ENCODE measurements around the gene ZNF790. TPM values are rescaled to one million over a fixed set of nuclear protein-coding genes. Genes with fewer than 3 reads are reported as not detected.
"Not testable (repeated sequence)": the region's sequence is repeated elsewhere in the genome, so short reads cannot be mapped to it uniquely, and the experiment has no call there.

ZNF790 gene
- 6.7 and 10.1 TPM in 2 replicates for total RNA-seq

DNA sequence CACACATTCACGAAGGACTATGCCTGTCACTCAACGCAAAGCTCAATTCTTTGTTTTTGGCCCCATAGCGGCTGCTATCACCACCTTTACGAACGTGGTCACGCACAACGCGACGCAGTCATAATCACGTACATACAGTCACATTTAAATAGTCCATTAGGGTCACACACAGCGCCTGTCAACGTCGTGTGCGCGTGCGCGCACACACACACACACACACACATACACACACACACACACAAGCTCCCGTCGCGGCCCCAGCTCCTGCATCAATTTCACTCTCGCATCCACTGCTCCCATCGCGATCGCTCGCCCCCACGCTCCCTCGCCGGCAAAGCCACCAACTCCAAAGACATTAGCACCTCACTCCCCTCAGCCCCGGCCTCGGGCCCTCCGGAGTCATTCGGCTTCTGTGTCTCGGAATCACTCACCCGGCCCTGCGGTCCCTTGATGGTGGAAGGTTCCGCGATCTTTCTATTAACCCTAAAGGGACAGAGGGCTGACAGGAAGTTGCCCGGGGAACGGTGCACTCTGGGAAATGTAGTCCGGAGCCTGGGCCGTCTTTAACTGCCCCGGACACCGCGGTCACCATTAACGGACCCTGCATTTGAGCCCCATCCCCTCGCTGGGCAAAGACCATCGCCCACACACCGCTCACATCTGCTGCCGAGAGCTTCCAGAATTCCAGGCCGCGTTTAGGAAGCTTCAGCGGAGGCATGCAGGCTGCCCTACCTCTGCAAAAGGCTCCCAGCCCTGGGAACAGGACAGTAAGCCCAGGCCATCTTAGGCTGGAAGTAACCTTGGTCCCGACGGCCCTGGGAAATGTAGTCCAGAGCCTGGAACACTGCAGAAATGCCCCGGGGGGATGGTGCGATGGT lies at the start of gene ZNF790:
ZNF790 (minus strand) TSS at position 482 of the 878 bp plus-strand sequence. CDS start 12,768 bp downstream, outside the sequence.
- DNase-seq (ENCODE audit: low read depth, low spot score) = peak; percentile 77

DNA sequence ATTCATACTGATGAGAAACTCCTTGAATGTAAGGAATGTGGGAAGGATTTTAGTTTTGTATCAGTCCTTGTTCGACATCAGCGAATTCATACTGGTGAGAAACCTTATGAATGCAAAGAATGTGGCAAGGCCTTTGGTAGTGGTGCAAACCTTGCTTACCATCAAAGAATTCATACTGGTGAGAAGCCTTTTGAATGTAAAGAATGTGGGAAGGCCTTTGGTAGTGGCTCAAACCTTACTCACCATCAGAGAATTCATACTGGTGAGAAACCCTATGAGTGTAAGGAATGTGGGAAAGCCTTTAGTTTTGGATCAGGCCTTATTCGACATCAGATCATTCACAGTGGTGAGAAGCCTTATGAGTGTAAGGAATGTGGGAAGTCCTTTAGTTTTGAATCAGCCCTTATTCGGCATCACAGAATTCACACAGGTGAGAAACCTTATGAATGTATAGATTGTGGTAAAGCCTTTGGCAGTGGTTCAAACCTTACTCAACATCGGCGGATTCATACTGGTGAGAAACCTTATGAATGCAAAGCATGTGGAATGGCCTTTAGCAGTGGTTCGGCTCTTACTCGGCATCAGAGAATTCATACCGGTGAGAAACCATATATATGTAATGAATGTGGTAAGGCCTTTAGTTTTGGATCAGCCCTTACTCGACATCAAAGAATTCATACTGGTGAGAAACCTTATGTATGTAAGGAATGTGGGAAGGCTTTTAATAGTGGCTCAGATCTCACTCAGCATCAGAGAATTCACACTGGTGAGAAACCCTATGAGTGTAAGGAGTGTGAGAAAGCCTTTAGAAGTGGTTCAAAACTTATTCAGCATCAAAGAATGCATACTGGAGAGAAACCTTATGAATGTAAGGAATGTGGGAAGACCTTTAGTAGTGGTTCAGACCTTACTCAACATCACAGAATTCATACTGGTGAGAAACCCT lies 39.1 kb upstream of the ZNF790 start:
- DNase-seq (ENCODE audit: low read depth, low spot score) = no peak

DNA sequence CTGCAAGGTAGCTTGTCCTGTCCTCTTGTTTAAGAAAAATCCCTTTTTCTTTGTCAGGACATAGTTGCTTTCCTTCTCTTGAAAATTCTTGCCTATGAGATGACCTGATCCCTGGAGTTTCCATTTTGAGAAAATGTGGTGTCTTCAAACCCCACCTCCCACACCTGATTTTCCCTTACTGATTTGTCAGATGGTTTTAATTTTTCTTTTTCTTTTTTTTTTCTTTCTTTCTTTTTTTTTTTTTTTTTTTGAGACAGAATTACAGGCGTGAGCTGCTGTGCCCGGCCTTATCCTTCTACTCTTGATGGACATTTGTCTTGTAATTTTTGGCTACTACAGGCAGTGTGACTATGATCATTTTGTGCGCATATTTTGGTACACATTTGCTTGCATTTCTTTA lies 13.7 kb upstream of the ZNF790 start:
- DNase-seq (ENCODE audit: low read depth, low spot score) = no peak

DNA sequence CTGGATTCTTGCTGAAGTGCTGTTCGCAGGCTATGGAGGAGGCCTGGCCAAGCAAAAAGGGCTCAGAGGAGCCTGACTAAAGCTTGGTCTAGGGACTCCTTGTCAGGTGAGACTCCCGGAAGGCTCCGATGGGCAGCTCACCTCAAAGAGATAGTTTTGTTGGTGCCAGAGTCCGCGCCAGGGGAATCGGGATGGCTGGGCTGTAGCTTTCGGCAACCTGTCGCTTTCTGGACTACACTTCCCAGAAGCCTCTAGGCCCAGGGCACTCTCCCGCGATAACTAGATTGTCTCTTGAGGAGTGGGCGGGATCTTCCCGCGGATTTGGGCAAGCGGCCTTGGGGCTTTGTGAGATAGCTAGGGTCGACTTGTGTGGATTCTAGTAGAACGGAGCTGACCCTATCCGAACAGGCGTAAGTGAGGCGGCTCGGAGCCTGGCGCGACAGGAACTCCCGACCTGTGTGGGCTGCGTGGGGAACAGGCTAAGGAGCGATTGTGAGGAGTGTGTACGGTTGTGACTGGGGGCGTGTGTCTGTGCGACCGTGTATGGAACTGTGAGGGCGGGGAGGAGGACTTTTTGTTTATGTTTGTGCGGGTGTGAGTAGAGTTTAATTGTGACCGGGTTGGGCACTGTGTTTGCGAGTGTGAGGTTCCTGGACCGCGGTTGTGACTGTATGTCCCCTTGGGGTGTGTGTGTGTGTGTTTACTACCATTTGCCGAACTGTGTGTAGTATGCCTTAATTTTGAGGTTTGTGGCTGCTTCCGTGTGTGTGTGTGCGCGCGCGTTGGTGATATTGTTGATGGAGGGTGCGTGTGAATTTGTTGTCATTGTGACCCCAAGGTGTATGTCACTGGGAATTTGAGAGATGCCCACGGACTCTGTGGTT lies 12.6 kb upstream of the ZNF790 start, which contains the start of gene ZNF345:
ZNF345 (plus strand) TSS at position 318 of the 884 bp plus-strand sequence. CDS start 25,955 bp downstream, outside the sequence.
- DNase-seq (ENCODE audit: low read depth, low spot score) = peak; percentile 88

DNA sequence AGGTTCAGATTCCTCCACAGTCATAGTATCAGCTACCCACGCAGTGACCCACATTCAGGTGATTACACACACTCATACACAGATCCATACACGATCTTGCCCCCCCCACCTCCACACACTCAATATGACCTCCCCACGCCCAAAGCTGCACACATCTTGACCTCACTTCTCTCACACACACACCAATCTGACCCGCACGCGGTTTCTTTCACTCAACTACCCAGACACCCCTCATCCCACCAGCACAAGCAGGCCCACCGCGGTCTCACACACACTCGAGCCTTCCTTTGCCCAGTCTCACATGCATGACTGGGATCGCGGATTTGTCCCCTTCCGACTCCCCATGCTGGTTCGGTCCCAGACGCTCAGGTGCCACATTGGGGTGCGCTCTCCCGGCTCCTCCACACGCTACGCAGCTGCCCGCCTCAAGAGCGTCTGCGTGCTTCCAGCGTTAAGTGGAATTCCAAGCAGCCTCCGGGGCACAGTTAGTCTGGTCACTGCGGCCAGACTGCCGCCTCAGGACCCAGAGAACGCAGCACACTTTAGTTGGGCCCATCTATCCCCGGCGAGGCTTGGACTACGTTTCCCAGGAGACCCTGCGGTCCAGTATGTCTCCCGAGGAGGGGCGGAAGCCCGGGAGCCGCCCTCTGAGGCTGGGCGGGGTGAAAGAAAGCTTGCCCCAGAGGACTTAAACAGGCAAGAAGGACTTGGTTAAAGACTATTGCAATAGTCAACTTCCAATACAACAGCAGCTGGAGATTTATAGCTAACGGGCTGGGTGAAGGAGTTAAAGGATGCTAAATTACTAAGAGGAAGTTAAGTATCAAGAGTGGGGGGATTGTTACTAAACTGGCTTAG lies 11.7 kb upstream of the ZNF790 start:
- DNase-seq (ENCODE audit: low read depth, low spot score) = peak; percentile 83

DNA sequence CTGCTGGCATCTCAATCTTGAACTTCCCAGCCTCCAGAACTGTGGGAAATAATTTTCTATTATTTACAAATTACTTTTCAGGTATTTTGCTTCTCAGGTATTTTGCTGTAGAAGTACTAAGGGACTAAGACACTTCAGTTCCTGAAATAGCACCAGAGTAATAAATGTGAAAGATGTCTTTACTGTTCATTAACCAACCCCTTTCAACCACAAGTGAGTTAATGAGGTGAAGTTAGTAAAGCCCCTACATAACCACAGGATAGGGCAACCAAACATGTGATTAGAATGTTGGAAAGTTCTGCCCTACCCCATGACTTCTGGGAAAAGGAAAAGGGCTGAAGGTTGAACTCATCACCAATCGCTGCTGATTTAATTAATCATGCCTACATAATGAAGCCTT lies 9.8 kb upstream of the ZNF790 start:
- DNase-seq (ENCODE audit: low read depth, low spot score) = no peak

DNA sequence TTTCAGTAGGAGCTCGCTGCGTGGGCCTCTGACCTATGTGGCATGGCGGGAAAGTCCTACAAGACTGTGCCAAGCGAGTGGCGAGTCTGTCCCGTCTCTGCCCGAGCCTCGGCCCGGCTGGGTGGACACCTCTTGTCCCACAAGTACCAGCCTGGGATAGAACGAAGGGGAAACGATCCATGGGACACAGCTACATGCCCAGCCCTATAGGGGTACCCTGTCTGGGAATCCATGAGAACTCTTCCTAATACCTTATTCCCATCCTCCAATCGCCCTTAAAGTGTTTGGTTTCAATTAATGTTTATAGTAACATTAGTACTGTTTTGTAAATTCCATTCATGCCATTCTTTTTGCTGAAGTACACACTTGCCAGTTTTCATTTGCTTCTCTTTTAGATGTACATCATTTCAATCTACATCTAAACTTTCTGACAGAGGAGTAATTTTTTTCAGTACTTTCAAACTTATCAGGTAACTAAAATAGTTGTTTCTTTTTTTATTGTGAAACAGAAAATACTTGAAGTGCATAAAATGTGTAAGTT lies 667 bp upstream of the ZNF790 start:
- DNase-seq (ENCODE audit: low read depth, low spot score) = no peak

DNA sequence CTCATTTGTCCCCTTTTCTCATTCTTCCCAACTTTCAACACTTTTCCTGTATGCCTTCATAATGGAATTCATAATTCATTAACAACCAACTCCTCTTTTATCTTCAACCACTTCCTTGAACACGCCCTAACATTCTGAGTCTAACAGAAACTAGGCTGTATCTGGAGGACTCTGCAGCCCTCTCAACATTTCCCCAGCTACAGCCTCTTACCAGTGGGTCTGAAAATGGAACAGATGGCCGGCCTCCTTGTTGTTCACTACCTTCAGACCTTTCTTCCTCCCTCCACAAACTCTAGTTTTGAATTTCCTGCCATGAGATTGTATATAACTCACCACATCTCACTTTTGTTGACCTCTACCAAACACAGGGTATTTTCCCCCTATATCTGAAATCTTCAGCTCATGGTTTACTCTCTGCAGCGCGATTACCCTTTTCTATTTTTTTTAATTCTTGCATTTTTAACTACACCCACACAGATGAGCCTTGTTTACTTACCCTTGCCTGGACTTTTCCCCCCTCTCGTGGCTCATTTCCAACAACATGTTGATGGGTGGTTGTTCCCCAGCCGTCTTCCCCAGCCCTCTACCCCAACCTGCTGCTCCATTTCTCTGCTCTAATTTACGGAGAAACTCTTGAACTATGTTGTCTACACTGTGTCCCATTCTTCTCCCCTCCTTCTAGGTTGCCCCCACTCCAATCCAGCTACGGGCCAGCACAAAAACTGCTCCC lies 846 bp downstream of the ZNF790 start:
- no peak for DNase-seq (ENCODE audit: low read depth, low spot score)

DNA sequence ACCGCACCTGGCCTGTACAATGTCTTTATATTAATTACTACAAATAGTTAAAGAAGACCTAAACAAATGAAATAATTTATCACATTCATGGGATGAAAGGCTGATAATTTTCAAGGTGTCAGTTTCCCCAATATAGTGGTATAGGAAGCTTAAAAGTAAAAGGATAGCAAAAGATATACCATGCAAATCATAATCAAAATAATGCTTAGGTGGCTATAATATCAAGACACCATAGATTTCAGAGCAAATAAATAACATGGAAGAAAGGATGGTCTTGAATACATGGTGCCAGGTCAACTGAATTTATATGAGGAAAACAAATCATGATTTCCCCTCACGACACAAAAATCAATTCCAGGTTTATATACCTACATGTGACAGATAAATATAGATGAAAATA lies 4.8 kb downstream of the ZNF790 start:
- no peak for DNase-seq (ENCODE audit: low read depth, low spot score)

DNA sequence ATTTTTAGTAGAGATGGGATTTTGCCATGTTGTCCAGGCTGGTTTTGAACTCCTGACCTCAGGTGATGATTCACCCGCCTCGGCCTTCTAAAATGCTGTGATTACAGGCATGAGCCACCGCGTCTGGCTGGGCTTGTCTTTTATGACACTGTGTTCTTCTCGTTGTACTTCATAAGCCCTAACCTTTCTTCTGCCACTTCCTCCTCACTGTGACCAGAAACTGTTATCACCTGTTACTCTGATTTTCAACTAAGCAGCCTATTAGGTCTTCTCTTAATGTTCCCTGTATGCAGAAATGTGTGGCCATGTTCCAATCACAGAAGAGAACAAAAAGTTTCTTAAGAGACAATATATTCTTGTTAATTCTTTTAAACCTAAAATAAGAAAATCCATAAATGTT lies 16.4 kb downstream of the ZNF790 start:
- no peak for DNase-seq (ENCODE audit: low read depth, low spot score)

DNA sequence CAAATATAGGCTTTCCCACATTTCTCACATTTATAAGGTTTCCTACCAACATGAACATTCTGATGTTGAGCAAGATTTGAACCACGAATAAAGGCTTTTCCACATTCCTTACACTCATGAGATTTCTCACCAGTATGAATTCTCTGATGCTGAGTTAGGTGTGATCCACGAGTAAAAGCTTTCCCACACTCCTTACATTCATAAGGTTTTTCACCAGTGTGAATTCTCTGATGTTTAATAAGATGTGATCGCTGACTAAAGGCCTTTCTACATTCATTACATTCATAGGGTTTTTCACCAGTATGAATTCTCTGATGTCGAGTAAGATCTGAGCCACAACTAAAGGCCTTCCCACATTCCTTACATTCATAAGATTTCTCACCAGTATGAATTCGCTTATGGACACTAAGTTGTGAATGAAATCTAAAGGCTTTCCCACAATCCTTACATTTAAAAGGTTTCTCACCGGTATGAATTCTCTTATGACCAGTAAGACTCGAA lies 19.0 kb downstream of the ZNF790 start:
- no peak for DNase-seq (ENCODE audit: low read depth, low spot score)

DNA sequence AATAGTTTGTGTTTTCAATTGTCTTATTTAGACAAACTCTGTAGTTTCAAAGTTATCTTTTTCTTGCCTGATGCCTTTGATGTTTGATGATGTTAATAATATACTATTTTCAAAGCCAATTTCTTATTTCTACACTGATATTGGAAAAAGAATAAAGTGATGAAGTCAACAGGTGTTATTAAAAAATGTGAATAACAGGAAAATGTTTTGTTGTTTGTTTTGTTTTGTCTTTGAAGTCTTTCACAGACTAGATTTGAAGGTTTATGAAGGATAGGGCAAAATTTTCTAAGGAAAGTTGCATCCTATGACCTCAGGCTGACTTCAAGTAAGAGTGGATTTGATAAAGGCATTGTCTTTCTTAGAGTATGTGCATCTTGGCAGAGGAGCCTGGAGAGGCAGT lies 31.2 kb downstream of the ZNF790 start:
- no peak for DNase-seq (ENCODE audit: low read depth, low spot score)

DNA sequence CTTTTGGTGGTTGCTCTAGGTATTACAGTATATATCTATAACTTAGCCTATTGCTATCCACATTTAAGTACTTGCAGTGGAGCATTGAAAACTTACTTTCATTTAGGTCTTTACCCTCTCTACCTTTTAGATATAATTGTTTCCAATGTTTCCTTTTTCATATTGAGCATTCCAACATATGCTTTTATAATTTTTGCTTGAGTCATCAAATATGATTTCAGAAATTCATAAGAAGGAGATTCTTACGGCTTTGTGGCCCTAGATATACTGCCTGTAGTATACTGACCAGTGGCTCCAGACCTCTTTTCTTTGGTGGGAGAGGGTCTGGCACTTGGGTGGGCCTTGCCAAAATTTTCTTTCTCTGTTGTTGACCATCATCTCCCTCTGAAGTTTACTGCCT lies 32.8 kb downstream of the ZNF790 start:
- no peak for DNase-seq (ENCODE audit: low read depth, low spot score)

DNA sequence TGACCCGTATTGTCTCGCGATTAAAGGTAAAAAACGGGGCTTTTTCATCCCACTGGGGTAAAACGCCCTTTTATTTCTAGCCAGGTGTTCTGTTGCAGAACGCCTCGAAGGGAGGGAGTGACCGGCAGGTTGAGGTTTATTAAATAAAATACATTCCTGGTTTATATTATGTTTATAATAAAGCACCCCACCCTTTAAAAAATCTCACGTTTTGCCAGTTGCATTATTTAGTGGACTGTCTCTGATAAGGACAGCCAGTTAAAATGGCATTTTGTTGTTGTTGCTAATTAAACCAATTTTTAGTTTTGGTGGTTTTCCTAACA lies 40.4 kb downstream of the ZNF790 start:
- DNase-seq (ENCODE audit: low read depth, low spot score) = no peak

DNA sequence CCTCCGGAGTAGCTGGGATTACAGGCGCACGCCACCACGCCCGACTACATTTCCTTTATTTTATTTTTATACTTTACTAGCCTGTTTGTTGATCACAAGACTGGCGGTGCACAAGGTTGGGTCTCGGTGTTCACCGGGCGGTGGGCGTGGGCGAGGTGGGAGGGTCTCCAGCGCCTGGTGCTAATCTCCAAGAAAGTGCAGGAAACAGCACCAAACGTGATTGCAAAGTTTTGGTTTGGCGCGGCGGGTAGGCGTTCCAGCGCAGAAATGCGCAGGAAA lies 41.5 kb downstream of the ZNF790 start:
- DNase-seq (ENCODE audit: low read depth, low spot score) = no peak

DNA sequence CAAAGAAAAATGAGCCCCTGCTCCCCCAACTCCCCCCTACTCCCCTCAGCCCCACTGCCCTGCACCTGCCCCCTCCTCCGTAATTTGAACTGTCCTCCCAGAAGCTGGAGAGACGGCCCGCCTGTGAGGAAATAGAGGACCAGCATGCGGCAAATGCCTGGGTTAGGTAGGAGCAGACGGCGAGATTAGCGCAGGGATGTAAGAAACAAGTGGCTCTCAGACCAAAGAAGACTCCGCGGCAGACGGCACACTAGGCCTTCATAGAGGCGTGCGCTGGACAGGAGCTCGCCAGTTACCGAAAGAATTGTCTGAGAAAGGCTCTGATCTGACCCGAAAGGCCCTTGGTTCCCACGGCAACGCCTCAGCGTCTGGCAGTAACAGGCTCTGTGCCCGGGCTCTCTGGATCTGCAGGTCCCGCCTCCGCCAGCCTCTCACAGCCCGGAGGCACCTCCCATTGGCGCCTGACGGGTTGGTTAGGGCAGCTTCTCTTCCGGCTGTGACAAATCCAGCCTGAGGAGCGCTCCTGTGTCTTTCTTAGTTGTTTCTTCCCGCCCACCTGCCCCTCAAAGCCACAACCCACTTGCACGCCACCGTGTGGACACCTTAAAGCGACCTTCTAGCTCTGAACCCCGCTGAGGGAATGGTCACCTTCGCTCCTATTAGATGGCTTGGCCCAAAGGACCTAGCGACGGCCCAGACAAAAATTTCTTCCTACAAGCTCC lies 46.6 kb downstream of the ZNF790 start:
- not testable (repeated sequence) for DNase-seq (ENCODE audit: low read depth, low spot score)

DNA sequence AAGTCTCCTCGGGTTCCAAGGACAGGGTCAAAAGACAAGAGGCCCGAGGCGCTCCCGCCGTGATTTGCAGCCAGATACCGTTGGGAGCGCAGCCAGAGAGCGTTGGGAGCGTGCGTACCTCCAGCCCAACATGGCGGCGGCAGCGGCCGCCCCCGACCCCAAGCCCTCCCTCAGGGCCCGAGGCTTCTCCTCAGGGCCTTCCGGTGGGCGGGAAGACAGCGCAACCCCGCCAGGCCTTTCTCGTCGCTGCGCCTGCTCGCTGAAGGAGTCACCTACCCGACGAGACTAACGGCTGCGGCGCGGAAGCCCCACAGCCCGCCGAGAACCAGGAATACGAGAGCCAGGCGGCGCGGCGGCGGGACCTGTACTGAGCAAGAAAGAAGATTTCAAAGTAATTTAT lies 62.4 kb downstream of the ZNF790 start:
- no peak for DNase-seq (ENCODE audit: low read depth, low spot score)

DNA sequence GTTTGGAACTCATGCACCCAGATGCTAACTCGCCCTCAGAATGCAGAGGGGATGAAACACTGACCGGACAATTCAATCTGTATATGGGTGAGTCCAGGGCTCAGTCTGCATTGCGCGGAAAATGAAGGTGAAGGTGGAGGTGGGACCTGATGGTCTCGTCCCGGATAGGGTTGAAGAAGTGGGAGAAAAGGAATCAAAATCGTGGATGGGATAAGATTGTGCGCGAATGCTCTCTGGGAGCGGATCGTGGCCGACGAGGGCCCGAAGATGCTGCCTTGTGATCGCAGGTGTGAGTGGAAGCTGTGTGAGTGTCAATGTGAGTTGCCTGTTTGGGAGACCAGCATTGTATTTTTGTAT lies 65.0 kb downstream of the ZNF790 start:
- DNase-seq (ENCODE audit: low read depth, low spot score) = no peak
